GM23248 (cell line): ENCODE data around the gene SLC25A20. TPM values are rescaled to one million over a fixed set of nuclear protein-coding genes. Genes with fewer than 3 reads are reported as not detected.

Experiments
- DNase-seq: peaks from one replicate; pipeline ENCODE4 v3.0.0-alpha.2; 2015
- H2AFZ ChIP-seq: fragments of 200-600 bp; sonication (generic); 2 replicates; pipeline ENCODE4 v1.6.1; 2016; ENCODE audit warnings: antibody characterized with exemption
- H3F3A ChIP-seq: fragments of 200-600 bp; sonication (generic); 2 replicates; pipeline ENCODE4 v1.6.1; 2016; ENCODE audit warnings: mild to moderate bottlenecking, antibody characterized with exemption, mixed run types; ENCODE audit not compliant: insufficient read depth
- H3K27ac ChIP-seq: fragments of 200-600 bp; sonication (generic); 2 replicates; pipeline ENCODE4 v1.5.1; 2016; ENCODE audit warnings: mild to moderate bottlenecking
- H3K27me3 ChIP-seq: fragments of 200-600 bp; sonication (generic); replicated peaks from 2 replicates; pipeline ENCODE4 v1.6.1; 2016; ENCODE audit warnings: mild to moderate bottlenecking; ENCODE audit not compliant: insufficient read depth
- H3K36me3 ChIP-seq: fragments of 200-600 bp; sonication (generic); 2 replicates; pipeline ENCODE4 v1.6.1; 2016; ENCODE audit warnings: low read depth, mild to moderate bottlenecking
- H3K4me1 ChIP-seq: fragments of 200-600 bp; sonication (generic); 2 replicates; pipeline ENCODE4 v1.6.1; 2016; ENCODE audit warnings: mild to moderate bottlenecking; ENCODE audit not compliant: insufficient read depth
- H3K4me2 ChIP-seq: fragments of 200-600 bp; sonication (generic); one replicate; pipeline ENCODE4 v1.6.1; 2016; ENCODE audit warnings: mild to moderate bottlenecking; ENCODE audit not compliant: unreplicated experiment
- H3K4me3 ChIP-seq: fragments of 200-600 bp; sonication (generic); 2 replicates; pipeline ENCODE4 v1.5.1; 2016; ENCODE audit warnings: mild to moderate bottlenecking
- H3K79me2 ChIP-seq: fragments of 200-600 bp; sonication (generic); 2 replicates; pipeline ENCODE4 v1.6.1; 2016; ENCODE audit warnings: mild to moderate bottlenecking; ENCODE audit not compliant: insufficient read depth
- H3K9ac ChIP-seq: fragments of 200-600 bp; sonication (generic); 2 replicates; pipeline ENCODE4 v1.6.1; 2016; ENCODE audit warnings: mild to moderate bottlenecking
- H3K9me2 ChIP-seq: fragments of 200-600 bp; sonication (generic); 2 replicates; pipeline ENCODE4 v1.6.1; 2016; ENCODE audit warnings: mixed run types, mild to moderate bottlenecking, moderate library complexity; ENCODE audit not compliant: insufficient read depth
- H3K9me3 ChIP-seq: fragments of 200-600 bp; sonication (generic); one replicate; pipeline ENCODE4 v1.6.1; 2017; ENCODE audit warnings: low read depth
- H4K20me1 ChIP-seq: fragments of 200-600 bp; sonication (generic); 2 replicates; pipeline ENCODE4 v1.6.0; 2016; ENCODE audit not compliant: insufficient read depth
- EZH2 ChIP-seq: fragments of 200-600 bp; sonication (generic); IDR thresholded peaks from 2 replicates; pipeline ENCODE4 v1.6.1; 2018; ENCODE audit warnings: antibody characterized with exemption, mild to moderate bottlenecking; ENCODE audit not compliant: insufficient read depth, poor library complexity, severe bottlenecking
- EZH2phosphoT487 ChIP-seq: fragments of 200-600 bp; sonication (generic); IDR thresholded peaks from 2 replicates; pipeline ENCODE4 v1.6.1; 2018; ENCODE audit warnings: antibody characterized with exemption, moderate library complexity, mild to moderate bottlenecking, low read depth; ENCODE audit not compliant: insufficient read depth
- WGBS, 2 experiments: methylation state at CpG; one replicate each; pipeline ENCODE4 v1.1.6; 2015 to 2017; ENCODE audit warnings: low lambda C conversion rate in 2 of 2, low coverage in 1 of 2; ENCODE audit errors: missing lambda C conversion rate in 2 of 2; 5-methylcytosine and 5-hydroxymethylcytosine counted together
- in situ Hi-C: fragments of 300-500 bp; cut with MboI; formaldehyde crosslinking; loops from 2 replicates; pipeline ENCODE4 v1.15.0; 2020
- polyA plus RNA-seq: library from polyadenylated mRNA; unstranded; fragments of >200 nt; fragmentation: Nextera tagmentation; extraction: Ambion mirVana; gene quantifications from 2 replicates; pipeline ENCODE4 v1.2.1, GENCODE V29; 2016
- total RNA-seq: library from RNA; depleted of rRNA; stranded (reverse); fragments of >200 nt; shearing (Covaris generic); gene quantifications from 2 replicates; pipeline ENCODE4 v1.2.3, GENCODE V29; 2014

SLC25A20 gene
- total and polyA plus RNA-seq, 2 experiments from 2014 or later: 21.0 to 26.2 TPM

- Histone ChIP-seq H3K9me3 (no peaks in the 10 kb centered on the region), H4K20me1 (no peaks in the 10 kb centered on the region), H3K9ac (no peak overlapping the region), H3K9me2 (no peaks in the 10 kb centered on the region), H3F3A (no peaks in the 10 kb centered on the region), H3K4me2 (no peak overlapping the region), H3K36me3 (no peaks in the 10 kb centered on the region), H3K79me2 (no peaks in the 10 kb centered on the region), H3K27ac (no peak overlapping the region), H3K27me3 (no peaks in the 10 kb centered on the region), H2AFZ (no peak overlapping the region), H3K4me1 (peaks cover 8% of the 10 kb centered on the region; the same call in 1 of the 2 replicates), H3K4me3 (no peak overlapping the region)
- in situ Hi-C loops: no loop called here
- 98% methylated on average over 3 of the region's 3 CpGs for WGBS, 2 experiments
- DNase-seq: peak; percentile 4
- TF ChIP-seq EZH2phosphoT487: no peak
- no peak for TF ChIP-seq EZH2
Observed at GRCh38 chr3:48863122-48863521, 35.6 kb downstream of the SLC25A20 start.

GRCh38 chr3:48859206-48859605, 39.5 kb downstream of the SLC25A20 start:
- WGBS, 2 experiments: 76 to 82% methylated on average over 2 of the region's 2 CpGs
- in situ Hi-C loops: no loop called here
- TF ChIP-seq EZH2phosphoT487: no peak
- no peak for TF ChIP-seq EZH2
- Histone ChIP-seq H3K27ac (no peak overlapping the region), H3K4me1 (peaks cover 8% of the 10 kb centered on the region; the same call in 1 of the 2 replicates), H3K27me3 (no peaks in the 10 kb centered on the region), H3K9ac (no peak overlapping the region), H3K9me2 (no peaks in the 10 kb centered on the region), H3K4me3 (no peak overlapping the region), H3K9me3 (no peaks in the 10 kb centered on the region), H3F3A (no peaks in the 10 kb centered on the region), H3K36me3 (no peaks in the 10 kb centered on the region), H4K20me1 (no peaks in the 10 kb centered on the region), H3K79me2 (no peaks in the 10 kb centered on the region), H2AFZ (no peak overlapping the region), H3K4me2 (no peak overlapping the region)
- no peak for DNase-seq

GRCh38 chr3:48858709-48859108, 40.0 kb downstream of the SLC25A20 start:
- Histone ChIP-seq H3K27me3 (no peaks in the 10 kb centered on the region), H3K79me2 (no peaks in the 10 kb centered on the region), H3K36me3 (no peaks in the 10 kb centered on the region), H4K20me1 (no peaks in the 10 kb centered on the region), H2AFZ (no peak overlapping the region), H3K4me3 (no peak overlapping the region), H3K4me1 (peaks cover 8% of the 10 kb centered on the region; the same call in 1 of the 2 replicates), H3K27ac (no peak overlapping the region), H3K9me3 (no peaks in the 10 kb centered on the region), H3K9ac (no peak overlapping the region), H3F3A (no peaks in the 10 kb centered on the region), H3K9me2 (no peaks in the 10 kb centered on the region), H3K4me2 (no peak overlapping the region)
- in situ Hi-C loops: no loop called here
- no peak for TF ChIP-seq EZH2phosphoT487
- TF ChIP-seq EZH2: no peak
- WGBS, 2 experiments: 86 to 89% methylated on average over 2 of the region's 2 CpGs
- no peak for DNase-seq

- Histone ChIP-seq H3K79me2 (no peaks in the 10 kb centered on the region), H3K4me3 (no peak overlapping the region), H3K36me3 (no peaks in the 10 kb centered on the region), H3K9me2 (no peaks in the 10 kb centered on the region), H3K4me1 (no peaks in the 10 kb centered on the region), H3K27ac (no peak overlapping the region), H3K4me2 (no peak overlapping the region), H3K9ac (no peak overlapping the region), H3K27me3 (no peaks in the 10 kb centered on the region), H4K20me1 (no peaks in the 10 kb centered on the region), H2AFZ (no peak overlapping the region), H3F3A (no peaks in the 10 kb centered on the region), H3K9me3 (no peaks in the 10 kb centered on the region)
- in situ Hi-C loops: no loop called here
- WGBS, 2 experiments: 89 to 94% methylated on average over 2 of the region's 2 CpGs
- DNase-seq: no peak
- TF ChIP-seq EZH2phosphoT487: no peak
- no peak for TF ChIP-seq EZH2
Observed at GRCh38 chr3:48857641-48858040, 41.0 kb downstream of the SLC25A20 start.

- no peak overlapping the region for H3K4me3 ChIP-seq
- no peak overlapping the region for H2AFZ ChIP-seq
- TF ChIP-seq EZH2 (no peak), EZH2phosphoT487 (no peak)
- no peak for DNase-seq
- no peaks in the 10 kb centered on the region for H3F3A ChIP-seq
- H3K9ac ChIP-seq: no peak overlapping the region
- H3K4me2 ChIP-seq: no peak overlapping the region
- no peaks in the 10 kb centered on the region for H4K20me1 ChIP-seq
- WGBS, 2 experiments: 45 to 48% methylated on average over 4 of the region's 4 CpGs
- no peaks in the 10 kb centered on the region for H3K4me1 ChIP-seq
- H3K36me3 ChIP-seq: no peaks in the 10 kb centered on the region
- no peak overlapping the region for H3K27ac ChIP-seq
- no peaks in the 10 kb centered on the region for H3K79me2 ChIP-seq
- no peaks in the 10 kb centered on the region for H3K9me2 ChIP-seq
- H3K9me3 ChIP-seq: no peaks in the 10 kb centered on the region
- in situ Hi-C loops: no loop called here
- H3K27me3 ChIP-seq: no peaks in the 10 kb centered on the region
Observed at GRCh38 chr3:48856469-48856868, 42.2 kb downstream of the SLC25A20 start.
